ENCODE results near the gene SIPA1. TPM values are rescaled to one million over a fixed set of nuclear protein-coding genes. Genes with fewer than 3 reads are reported as not detected.
"Not testable (repeated sequence)": the region's sequence is repeated elsewhere in the genome, so short reads cannot be mapped to it uniquely, and the experiment has no call there.

SIPA1 gene
- total RNA-seq, 1 experiment from 2014 or later = 10.4 TPM

DNA sequence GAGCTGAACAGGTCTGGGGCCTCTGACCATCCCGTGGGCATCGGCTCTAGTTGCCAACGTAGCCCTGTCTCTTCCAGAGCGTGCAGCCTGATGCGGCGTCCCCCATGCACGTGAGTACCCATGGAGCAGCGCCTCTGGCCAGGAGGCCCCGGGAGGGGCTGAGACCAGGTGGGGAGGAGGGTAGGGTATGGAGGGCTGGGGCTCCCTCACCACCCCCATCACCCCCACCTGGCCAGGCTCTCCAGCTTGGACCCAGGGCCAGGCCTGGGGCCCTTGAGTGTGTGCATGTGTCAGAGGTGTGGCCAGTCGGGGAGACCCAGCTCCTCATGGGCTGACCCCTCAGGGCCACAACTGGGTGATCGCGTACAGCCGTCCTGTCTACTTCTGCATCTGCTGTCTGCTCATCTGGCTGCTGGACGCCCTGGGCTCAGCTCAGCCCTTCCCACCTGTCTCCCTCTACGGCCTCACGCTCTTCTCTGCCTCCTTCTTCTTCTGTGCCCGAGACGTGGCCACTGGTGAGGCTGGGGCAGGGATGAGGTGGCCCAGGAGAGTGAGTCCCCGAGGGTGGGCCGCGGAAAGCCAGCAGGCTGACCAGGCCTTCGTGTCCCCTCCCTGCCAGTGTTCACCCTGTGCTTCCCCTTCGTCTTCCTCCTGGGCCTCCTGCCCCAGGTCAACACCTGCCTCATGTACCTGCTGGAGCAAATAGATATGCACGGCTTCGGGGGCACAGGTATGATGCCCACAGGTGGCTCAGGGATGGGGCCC is 13.9 kb upstream of the SIPA1 start:
- DNase-seq (ENCODE audit: low spot score) = no peak

DNA sequence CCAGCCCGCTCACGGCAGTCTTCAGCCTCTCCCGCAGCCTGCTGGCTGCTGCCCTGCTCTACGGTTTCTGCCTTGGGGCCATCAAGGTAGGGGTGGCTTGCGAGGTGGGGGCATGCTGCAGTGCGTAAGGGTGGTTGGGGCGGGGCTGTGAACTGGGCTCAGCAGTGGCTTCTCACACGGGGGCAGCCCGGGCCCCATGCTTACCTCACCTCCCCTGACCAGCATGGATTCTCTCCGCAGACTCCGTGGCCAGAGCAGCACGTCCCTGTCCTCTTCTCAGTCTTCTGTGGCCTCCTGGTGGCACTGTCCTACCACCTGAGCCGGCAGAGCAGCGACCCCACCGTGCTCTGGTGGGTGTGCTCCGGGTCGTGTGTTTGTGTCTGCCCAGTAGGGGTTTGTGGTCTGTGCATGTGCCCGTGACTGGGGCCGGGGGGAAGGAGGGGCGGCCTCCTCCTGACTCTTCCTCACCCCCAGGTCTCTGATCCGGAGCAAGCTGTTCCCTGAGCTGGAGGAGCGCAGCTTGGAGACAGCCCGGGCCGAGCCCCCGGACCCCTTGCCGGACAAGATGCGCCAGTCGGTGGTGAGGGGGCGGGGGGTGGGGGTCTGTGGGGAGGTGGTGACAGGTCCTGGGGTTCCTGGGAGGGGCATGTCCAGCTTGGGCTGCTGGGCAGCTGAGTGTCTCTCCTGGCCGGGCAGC is 12.8 kb upstream of the SIPA1 start:
- DNase-seq (ENCODE audit: low spot score) = no peak

DNA sequence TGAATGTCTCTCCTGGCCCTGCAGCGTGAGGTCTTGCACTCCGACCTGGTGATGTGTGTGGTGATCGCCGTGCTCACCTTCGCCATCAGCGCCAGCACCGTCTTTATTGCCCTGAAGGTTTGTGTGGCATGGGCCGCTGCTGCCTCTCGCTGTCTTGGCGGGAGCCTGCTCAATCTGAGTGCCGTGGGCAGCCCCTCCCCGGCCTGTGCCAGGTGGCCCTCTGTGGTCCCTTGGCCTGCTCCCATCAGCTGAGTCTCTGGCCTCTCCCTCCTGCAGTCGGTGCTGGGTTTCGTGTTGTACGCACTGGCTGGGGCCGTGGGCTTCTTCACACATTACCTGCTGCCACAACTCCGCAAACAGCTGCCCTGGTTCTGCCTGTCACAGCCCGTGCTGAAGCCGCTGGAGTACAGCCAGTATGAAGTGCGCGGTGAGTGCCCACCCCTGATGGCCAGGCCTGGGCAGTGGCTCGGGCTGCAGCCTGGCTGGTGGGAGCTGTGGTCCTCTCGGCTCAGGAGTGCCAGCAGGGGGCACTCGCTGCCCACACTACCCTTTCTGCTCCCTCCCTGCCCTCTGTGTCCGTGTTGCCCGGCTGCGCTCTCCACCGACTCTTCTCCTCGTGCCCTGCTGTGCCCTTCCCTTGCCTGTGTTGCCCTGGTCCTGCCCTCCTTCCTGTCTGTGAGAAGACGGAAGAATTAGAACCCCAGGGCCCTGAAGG is 12.1 kb upstream of the SIPA1 start:
- DNase-seq (ENCODE audit: low spot score) = no peak

DNA sequence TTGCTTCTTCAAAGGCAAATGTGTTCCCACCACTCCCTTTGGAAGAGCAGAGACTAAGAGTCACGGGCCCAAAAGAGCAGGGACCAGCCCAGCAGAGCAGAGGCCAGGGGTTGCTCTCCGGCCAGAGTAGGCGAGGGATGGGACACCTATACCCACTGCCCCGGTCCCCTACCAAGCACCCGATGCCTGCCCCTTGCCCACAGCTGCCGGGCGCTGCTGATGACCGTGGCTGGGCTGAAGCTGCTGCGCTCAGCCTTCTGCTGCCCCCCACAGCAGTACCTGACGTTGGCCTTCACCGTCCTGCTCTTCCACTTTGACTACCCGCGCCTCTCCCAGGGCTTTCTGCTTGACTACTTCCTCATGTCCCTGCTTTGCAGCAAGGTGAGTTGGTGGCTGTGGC is 10.7 kb upstream of the SIPA1 start:
- DNase-seq (ENCODE audit: low spot score) = no peak

DNA sequence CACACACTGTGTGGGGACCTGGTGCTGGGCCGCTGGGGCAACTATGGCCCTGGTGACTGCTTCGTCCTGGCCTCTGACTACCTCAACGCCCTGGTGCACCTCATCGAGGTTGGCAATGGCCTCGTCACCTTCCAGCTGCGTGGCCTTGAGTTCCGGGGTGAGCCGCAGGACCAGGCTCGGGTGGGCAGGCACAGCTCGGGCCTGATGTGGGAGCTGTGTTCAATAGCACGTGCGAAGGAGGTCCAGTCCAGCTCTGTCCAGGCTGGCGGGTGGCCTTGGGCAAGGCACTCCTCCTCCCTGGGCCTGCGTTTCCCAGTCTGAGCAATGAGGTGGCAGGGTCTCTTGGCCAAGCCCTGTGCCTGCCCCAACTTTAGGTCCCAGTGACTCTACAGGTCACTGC is 8.3 kb upstream of the SIPA1 start:
- no peak for DNase-seq (ENCODE audit: low spot score)

DNA sequence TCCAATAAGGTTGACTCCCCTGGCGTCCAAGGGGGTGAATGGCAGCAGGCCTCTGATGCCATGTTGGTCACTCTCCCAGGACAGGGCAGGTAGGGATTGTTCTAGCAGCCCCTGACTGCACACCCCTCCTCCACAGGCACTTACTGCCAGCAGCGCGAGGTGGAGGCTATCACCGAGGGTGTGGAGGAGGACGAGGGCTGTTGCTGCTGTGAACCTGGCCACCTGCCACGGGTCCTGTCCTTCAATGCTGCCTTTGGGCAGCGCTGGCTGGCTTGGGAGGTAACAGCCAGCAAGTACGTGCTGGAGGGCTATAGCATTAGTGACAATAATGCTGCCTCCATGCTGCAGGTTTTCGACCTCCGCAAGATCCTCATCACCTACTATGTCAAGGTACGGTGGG is 7.7 kb upstream of the SIPA1 start:
- DNase-seq (ENCODE audit: low spot score) = no peak

DNA sequence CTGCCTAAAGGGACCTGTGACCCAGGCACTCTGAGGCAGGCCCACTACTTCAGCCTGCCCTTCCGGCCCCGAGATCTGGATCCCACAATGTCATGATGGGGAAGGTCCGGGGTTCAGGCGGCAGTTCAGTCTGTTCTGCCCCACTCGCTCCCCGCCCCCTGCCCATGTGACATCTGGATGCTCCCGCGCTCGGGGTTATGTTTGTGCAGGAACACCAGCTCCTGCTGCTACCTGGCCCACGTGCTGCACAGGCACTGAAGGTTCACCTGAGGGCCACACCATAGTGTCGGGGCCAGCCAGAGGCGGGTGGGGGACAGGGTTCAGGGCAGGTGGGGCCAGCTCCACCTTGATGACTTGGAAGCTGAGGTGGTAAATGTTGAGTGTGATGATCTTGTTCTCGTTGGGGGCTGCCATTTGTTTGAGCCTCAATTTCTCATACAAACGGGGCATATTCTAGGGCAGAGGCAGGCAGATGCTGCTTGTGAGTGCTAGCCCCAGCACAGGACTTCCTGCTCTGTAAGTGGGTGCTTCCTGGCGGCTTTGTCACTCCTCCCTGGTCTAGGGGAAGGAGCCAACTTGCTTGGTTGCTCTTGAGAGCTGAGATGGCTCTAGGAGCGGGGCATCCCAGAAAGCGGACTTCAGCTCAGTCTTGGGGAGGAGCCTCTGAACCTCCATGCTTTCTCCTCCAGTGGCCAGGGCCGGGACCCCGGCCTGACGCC is 4.4 kb upstream of the SIPA1 start:
- no peak for DNase-seq (ENCODE audit: low spot score)

DNA sequence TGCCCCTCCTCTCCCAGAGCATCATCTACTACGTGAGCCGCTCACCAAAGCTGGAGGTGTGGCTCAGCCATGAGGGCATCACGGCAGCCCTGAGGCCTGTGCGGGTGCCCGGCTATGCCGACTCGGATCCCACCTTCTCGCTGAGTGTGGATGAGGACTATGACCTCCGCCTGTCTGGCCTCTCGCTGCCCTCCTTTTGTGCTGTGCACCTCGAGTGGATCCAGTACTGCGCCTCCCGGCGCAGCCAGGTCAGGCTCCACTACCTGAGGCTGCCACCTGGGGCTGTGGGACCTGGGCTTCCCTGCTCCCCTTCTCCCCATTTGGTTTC is 3.8 kb upstream of the SIPA1 start:
- DNase-seq (ENCODE audit: low spot score) = no peak

DNA sequence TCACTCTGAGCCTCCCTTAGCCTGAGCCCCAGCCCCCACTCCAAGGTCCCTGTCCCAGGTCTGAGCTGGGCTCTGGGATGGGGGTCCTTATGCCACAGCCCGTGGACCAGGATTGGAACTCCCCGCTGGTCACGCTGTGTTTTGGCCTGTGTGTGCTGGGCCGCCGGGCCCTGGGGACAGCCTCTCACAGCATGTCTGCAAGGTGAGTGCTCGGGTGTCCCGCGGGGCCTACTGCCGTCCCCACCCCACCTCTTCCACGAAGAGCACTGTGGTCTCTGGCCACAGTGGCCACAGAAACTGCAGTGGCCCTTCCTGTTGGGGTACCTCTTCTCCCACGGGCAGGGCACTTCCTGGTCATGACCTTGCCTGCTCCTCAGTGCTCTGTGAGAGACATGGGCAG is 3.5 kb upstream of the SIPA1 start:
- DNase-seq (ENCODE audit: low spot score) = no peak

DNA sequence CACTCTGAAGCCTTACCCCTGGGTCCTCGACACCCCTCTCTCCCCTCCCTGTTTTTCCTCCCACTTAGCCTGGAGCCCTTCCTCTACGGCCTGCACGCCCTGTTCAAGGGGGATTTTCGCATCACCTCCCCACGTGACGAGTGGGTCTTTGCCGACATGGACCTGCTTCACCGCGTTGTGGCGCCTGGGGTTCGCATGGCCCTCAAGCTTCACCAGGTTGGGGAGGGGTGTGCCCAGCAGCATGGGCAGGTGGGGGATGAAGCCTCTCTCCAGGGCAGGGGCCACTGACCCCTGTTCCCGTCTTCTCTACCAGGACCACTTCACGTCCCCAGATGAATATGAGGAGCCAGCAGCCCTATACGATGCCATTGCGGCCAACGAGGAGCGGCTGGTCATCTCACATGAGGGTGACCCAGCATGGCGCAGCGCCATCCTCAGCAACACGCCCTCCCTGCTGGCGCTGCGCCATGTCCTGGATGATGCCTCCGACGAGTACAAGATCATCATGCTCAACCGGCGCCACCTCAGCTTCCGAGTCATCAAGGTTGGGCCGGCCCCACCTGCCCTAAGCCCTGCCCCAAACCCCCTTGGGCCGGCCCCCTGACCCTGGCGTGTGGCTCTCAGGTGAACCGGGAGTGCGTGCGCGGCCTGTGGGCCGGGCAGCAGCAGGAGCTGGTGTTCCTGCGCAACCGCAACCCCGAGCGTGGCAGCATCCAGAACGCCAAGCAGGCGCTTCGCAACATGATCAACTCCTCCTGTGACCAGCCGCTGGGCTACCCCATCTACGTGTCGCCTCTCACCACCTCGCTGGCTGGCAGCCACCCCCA is 2.8 kb upstream of the SIPA1 start:
- DNase-seq (ENCODE audit: low spot score) = no peak

DNA sequence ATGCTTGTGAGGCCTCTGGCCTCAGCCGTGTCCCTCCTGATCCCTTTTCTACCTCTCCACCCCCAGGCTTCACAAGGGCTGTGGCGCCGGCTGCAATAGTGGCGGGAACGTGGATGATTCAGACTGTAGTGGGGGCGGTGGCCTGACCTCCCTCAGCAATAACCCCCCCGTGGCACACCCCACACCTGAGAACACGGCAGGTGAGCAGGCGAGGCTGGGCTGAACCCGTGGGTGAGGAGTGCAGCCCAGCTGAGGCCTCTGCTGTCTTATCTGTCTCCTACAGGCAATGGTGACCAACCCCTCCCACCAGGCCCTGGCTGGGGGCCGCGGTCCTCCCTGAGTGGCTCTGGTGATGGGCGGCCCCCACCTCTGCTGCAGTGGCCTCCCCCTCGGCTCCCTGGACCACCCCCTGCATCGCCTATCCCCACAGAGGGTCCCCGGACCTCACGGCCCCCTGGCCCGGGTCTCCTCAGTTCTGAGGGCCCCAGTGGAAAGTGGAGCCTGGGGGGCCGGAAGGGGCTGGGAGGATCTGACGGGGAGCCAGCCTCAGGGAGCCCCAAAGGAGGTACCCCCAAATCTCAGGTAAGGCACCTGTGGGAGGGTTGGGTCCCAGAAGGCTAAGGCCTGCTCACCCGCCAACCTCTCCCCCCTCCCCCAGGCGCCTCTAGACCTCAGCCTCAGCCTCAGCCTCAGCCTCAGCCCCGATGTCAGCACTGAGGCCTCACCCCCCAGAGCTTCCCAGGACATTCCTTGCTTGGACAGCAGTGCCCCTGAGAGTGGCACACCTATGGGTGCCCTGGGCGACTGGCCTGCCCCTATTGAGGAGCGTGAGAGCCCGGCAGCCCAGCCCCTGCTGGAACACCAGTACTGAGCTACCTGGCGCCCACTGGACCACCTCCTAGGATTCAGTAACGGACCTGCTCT is 1.5 kb upstream of the SIPA1 start:
- no peak for DNase-seq (ENCODE audit: low spot score)

DNA sequence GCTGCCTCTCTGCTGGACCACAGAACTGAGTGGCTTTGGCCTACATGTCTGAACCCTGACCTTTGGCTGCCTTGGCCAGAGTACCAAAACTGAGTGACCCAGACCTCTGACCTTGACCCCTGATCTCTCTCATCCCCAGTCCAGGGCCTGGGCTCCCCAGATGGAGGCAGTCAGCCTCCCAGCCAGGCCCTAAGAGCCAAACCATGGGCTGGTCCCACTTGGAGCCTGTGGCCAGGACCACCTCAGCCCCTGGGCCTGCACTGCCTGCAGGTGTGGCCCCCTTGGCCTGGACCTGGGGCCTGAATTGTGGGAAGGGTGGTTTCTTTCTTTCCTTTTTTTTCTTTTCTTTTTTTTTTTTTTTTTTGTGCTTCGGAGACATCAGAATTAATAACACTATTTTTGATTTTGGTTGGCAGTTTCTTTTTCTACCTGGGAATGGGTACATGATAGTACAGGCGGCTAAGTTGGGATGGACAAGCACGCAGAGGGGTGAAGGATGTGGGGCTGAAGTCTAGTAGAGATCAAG is 806 bp upstream of the SIPA1 start:
- no peak for DNase-seq (ENCODE audit: low spot score)

DNA sequence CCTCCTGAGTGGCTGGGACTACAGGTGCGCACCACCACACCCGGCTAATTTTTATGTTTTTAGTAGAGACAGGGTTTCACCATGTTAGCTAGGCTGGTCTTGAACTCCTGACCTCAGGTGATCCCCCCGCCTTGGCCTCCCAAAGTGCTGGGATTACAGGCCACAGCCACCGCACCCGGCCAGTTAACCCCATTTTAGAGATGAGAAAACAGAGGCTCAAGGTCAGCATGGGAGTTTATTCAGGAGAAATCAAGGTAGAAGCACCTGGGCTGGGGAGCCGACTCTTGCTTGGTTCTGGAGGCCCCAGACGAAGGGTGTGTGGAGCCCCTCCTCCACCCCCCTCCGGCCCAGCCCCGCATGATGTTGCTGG is 1.3 kb downstream of the SIPA1 start:
- not testable (repeated sequence) for DNase-seq (ENCODE audit: low spot score)

DNA sequence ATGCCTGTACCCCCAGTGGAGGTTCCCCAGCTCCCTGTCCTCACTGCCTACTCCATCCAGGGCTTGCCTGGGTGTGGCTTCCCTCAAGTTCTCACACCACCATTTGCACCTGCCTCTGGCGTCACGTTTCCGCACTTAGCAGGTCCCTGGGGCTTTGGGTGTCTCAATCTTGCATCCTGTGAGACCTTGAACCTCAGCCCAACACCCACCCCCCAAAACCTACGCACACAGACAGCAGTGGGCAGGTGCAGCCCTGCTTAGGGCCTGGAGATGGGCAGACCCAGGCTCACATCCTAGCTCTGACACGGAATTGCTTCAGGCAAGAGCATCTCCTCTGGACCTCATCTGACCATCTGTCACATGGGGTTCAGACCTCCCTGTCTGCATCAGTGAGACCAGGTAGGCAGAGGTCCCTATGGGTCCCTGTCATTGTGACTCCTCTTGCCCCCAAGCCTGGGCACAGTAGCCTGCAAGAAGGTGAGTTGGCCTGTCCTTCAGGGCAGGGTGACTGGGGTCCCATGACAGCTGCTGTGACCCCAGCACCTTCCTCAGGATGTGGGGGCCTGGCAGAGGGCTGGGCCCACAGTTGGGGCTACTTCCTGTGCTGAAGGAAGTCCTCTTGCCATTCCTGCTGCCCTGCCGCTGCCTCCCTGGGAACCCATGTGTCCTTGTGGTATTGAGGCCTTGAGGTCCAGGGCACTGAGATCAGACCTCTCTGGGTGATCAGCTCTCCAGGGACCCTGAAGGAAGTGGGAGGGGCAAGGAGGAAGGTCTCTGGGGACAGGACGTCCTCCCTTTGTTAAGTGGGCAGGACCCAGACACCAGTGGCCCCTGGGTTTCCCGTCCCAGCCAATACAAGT is 2.0 kb downstream of the SIPA1 start:
- DNase-seq (ENCODE audit: low spot score) = no peak

DNA sequence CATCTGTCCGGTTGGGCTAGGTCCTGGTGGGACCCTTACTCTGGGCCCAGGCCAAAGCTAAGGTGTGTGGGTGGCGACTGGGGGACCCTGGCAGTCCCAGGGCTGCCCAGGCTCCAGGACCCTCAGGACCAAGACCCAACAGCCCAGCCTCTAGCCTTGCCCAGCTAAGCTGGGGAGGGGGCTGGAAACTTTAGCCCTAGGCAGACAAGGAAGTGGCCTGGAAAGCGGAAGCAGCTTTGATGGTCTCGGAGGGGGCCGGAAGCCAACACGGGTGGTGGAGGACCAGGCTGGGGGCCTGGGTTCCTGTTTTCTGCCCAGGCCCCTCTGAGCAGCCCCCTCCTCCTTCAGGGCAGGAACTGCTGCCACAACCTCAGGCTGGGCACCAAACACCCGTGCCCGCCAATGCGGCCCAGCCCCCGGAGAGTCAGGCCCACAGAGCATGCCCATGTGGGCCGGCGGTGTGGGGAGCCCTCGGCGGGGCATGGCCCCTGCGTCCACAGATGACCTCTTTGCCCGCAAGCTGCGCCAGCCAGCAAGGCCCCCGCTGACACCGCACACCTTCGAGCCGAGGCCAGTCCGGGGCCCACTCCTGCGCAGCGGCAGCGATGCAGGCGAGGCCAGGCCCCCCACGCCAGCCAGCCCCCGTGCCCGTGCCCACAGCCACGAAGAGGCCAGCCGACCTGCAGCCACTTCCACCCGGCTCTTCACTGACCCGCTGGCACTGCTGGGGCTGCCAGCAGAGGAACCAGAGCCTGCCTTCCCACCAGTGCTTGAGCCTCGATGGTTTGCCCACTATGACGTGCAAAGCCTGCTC is 2.8 kb downstream of the SIPA1 start:
- no peak for DNase-seq (ENCODE audit: low spot score)

DNA sequence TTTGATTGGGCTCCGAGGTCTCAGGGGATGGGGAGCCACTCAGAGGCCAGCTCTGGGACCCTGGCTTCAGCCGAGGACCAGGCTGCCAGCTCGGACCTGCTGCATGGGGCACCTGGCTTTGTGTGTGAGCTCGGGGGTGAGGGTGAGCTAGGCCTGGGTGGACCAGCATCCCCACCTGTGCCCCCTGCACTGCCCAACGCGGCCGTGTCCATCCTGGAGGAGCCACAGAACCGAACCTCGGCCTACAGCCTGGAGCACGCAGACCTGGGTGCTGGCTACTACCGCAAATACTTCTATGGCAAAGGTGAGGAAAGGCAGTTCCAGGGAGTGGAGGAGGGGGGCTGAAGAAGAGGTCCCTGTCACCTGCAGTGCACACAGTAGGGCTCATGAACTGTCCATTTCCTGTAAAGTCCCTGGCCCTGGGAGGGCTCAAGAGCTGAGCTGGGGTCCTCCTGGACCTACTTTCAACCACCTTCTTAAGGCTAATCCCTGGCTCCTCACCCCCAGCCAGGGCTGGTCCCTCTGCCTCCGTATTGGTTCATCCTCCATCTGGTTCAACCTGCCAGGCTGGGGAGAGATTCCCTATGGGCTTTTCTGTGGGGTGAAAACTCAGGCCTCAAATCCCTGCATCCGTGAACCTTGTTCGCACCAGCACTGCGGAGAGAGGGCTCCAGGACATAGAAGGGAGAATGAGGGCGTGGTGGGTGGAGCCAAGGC is 3.6 kb downstream of the SIPA1 start:
- no peak for DNase-seq (ENCODE audit: low spot score)

DNA sequence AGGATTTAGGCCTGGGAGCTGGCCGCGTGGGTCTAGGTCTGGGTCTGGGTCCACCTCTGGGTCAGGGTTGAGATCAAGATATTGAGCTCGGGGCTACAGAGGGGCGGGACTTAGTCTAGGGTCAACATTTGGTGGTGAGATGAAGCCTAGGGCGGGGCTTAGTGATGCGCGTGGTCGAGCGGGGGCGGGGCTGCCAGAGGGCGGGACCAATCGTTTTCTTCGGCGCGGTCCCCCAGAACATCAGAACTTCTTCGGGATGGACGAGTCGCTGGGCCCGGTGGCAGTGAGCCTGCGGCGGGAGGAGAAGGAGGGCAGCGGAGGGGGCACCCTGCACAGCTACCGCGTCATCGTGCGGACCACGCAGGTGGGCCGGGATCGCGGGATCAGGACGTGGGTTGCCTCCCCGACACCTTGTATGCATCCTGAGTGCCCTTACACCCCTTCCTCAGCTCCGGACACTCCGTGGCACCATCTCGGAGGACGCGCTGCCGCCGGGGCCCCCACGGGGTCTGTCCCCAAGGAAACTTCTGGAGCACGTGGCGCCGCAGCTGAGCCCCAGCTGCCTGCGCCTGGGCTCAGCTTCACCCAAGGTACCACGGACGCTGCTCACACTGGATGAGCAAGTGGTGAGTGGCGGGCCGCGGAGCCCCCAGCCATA is 4.2 kb downstream of the SIPA1 start:
- DNase-seq (ENCODE audit: low spot score) = no peak
